CD8-positive, alpha-beta memory T cell (primary cell): ENCODE measurements around the gene ARGLU1. TPM values are rescaled to one million over a fixed set of nuclear protein-coding genes. Genes with fewer than 3 reads are reported as not detected.

ENCODE experiments used
- CTCF ChIA-PET: fragments of 350-600 bp; sonication (Branson Sonifier 250); formaldehyde crosslinking; loops from one replicate; lab custom pipeline; 2021; ENCODE audit warnings: antibody characterized with exemption; lab: Charles Lee
- POLR2A ChIA-PET: fragments of 350-600 bp; sonication (Branson Sonifier 250); formaldehyde crosslinking; loops from one replicate; lab custom pipeline; 2021; ENCODE audit warnings: antibody characterized with exemption; lab: Charles Lee
- DNase-seq, 5 donors: peaks; one replicate each; pipeline versions ENCODE4 v3.0.0 to v3.0.0-alpha.2; 2020 to 2022; ENCODE audit warnings: mixed read lengths in 1 of 5
- H3K27ac ChIP-seq: one replicate; pipeline ENCODE4 v1.7.0; 2013; ENCODE audit warnings: low read depth, mild to moderate bottlenecking, low read length, moderate library complexity
- H3K27me3 ChIP-seq: 2 replicates; pipeline ENCODE4 v1.7.0; 2013; ENCODE audit warnings: low read length, mild to moderate bottlenecking; ENCODE audit not compliant: insufficient read depth, poor library complexity, severe bottlenecking
- H3K36me3 ChIP-seq: 2 replicates; pipeline ENCODE4 v1.7.0; 2013; ENCODE audit warnings: mild to moderate bottlenecking, low read length, moderate library complexity; ENCODE audit not compliant: insufficient read depth
- H3K4me1 ChIP-seq: 2 replicates; pipeline ENCODE4 v1.7.0; 2013; ENCODE audit warnings: mild to moderate bottlenecking, low read length, moderate library complexity; ENCODE audit not compliant: insufficient read depth
- H3K4me3 ChIP-seq: 2 replicates; pipeline ENCODE4 v1.7.0; 2013; ENCODE audit warnings: mild to moderate bottlenecking, low read length
- H3K9me3 ChIP-seq: 2 replicates; pipeline ENCODE4 v1.7.0; 2013; ENCODE audit warnings: mild to moderate bottlenecking, low read length
- H3K27ac Mint-ChIP-seq, 8 donors: one replicate each; pipeline ENCODE4 v1.8.0; 2020 to 2021; ENCODE audit warnings: mixed read lengths in 8 of 8, mild to moderate bottlenecking in 6 of 8, inconsistent platforms in 3 of 8, moderate library complexity in 3 of 8
- H3K27me3 Mint-ChIP-seq, 2 donors: one replicate each; pipeline ENCODE4 v1.8.0; 2020 to 2021; ENCODE audit warnings: mixed read lengths in 2 of 2, mild to moderate bottlenecking in 1 of 2, moderate library complexity in 1 of 2
- H3K36me3 Mint-ChIP-seq, 3 donors: one replicate each; pipeline ENCODE4 v1.8.0; 2020 to 2021; ENCODE audit warnings: mixed read lengths in 3 of 3, inconsistent platforms in 1 of 3, mild to moderate bottlenecking in 1 of 3
- H3K4me1 Mint-ChIP-seq, 3 donors: one replicate each; pipeline ENCODE4 v1.8.0; 2020 to 2021; ENCODE audit warnings: mixed read lengths in 3 of 3, inconsistent platforms in 1 of 3, mild to moderate bottlenecking in 1 of 3
- H3K4me3 Mint-ChIP-seq, 7 donors: one replicate each; pipeline ENCODE4 v1.8.0; 2020 to 2021; ENCODE audit warnings: mixed read lengths in 7 of 7, mild to moderate bottlenecking in 6 of 7, moderate library complexity in 4 of 7, inconsistent platforms in 2 of 7
- H3K9me3 Mint-ChIP-seq, 5 donors: one replicate each; pipeline ENCODE4 v1.8.0; 2020 to 2022; ENCODE audit warnings: mixed read lengths in 5 of 5, mild to moderate bottlenecking in 3 of 5, moderate library complexity in 2 of 5, inconsistent platforms in 1 of 5
- polyA plus RNA-seq: library from polyadenylated mRNA; unstranded; fragments of 300-500 nt; fragmentation: Illumina TruSeq; gene quantifications from one replicate; pipeline ENCODE4 v1.2.3, GENCODE V29; 2021
- total RNA-seq, 2 experiments: library from RNA; stranded (reverse); gene quantifications; one replicate each; pipeline ENCODE4 v1.2.3, GENCODE V29; 2021

ARGLU1 gene
- total and polyA plus RNA-seq, 3 experiments from 2014 or later, result 39.2 to 89.0 (median 85.8) TPM

GRCh38 chr13:106581225-106581624 lies 13.3 kb upstream of the ARGLU1 start:
- H3K27me3 Mint-ChIP-seq, result peaks cover 5 to 6% of the 10 kb centered on the region in 2 donors
- peaks cover 0 to 13% (median 4%) of the 10 kb centered on the region in 3 donors for H3K36me3 Mint-ChIP-seq
- no peak overlapping the region for H3K4me3 ChIP-seq
- H3K4me1 ChIP-seq, result no peaks in the 10 kb centered on the region
- ChIA-PET POLR2A (no interaction called here), CTCF (no interaction called here)
- peaks cover 16% of the 10 kb centered on the region for H3K9me3 ChIP-seq
- no peaks in the 10 kb centered on the region for H3K27me3 ChIP-seq
- no peaks in the 10 kb centered on the region for H3K4me1 Mint-ChIP-seq
- peaks cover 7 to 18% (median 13%) of the 10 kb centered on the region in 5 donors for H3K9me3 Mint-ChIP-seq
- DNase-seq, result no peak
- H3K27ac Mint-ChIP-seq, result no peak overlapping the region
- H3K4me3 Mint-ChIP-seq, result no peak overlapping the region
- H3K27ac ChIP-seq, result no peak overlapping the region
- H3K36me3 ChIP-seq, result no peaks in the 10 kb centered on the region

- no peak overlapping the region for H3K27ac Mint-ChIP-seq
- no peaks in the 10 kb centered on the region for H3K36me3 ChIP-seq
- DNase-seq, result no peak
- POLR2A ChIA-PET, result no interaction called here
- no peak overlapping the region for H3K27ac ChIP-seq
- CTCF ChIA-PET, result no interaction called here
- no peak overlapping the region for H3K4me3 Mint-ChIP-seq
- H3K4me1 Mint-ChIP-seq, result no peaks in the 10 kb centered on the region
- H3K9me3 ChIP-seq, result no peaks in the 10 kb centered on the region
- H3K9me3 Mint-ChIP-seq, result no peaks in the 10 kb centered on the region
- no peaks in the 10 kb centered on the region for H3K27me3 Mint-ChIP-seq
- H3K36me3 Mint-ChIP-seq, result peaks cover 0 to 19% (median 5%) of the 10 kb centered on the region in 3 donors
- no peaks in the 10 kb centered on the region for H3K27me3 ChIP-seq
- H3K4me3 ChIP-seq, result no peak overlapping the region
- no peaks in the 10 kb centered on the region for H3K4me1 ChIP-seq
Measured at GRCh38 chr13:106575896-106576295, 8.0 kb upstream of the ARGLU1 start.

- Histone ChIP-seq H3K27ac (no peak overlapping the region), H3K4me1 (peaks cover 6% of the 10 kb centered on the region), H3K27me3 (no peaks in the 10 kb centered on the region), H3K4me3 (no peak overlapping the region), H3K36me3 (no peaks in the 10 kb centered on the region), H3K9me3 (no peaks in the 10 kb centered on the region)
- H3K27ac Mint-ChIP-seq, result no peak overlapping the region
- H3K4me3 Mint-ChIP-seq, result no peak overlapping the region
- no peaks in the 10 kb centered on the region for H3K27me3 Mint-ChIP-seq
- ChIA-PET CTCF (interaction anchor here (1.7 kb wide), 1 partner anchor 38 kb away, joined by 3 read pairs; the partner anchor contains the start of gene EFNB2), POLR2A (interaction anchor here (0.5 kb wide), 1 partner anchor 75 kb away, joined by 3 read pairs; no protein-coding TSS in a partner anchor)
- no peaks in the 10 kb centered on the region for H3K9me3 Mint-ChIP-seq
- peaks cover 0 to 13% (median 6%) of the 10 kb centered on the region in 3 donors for H3K4me1 Mint-ChIP-seq
- H3K36me3 Mint-ChIP-seq, result peaks cover 0 to 17% (median 5%) of the 10 kb centered on the region in 3 donors
- no peak for DNase-seq
Measured at GRCh38 chr13:106573868-106574267, 5.9 kb upstream of the ARGLU1 start.

- Mint-ChIP-seq H3K4me1 (peaks cover 4 to 17% (median 11%) of the 10 kb centered on the region in 3 donors), H3K4me3 (no peak overlapping the region), H3K36me3 (peaks cover 0 to 17% (median 5%) of the 10 kb centered on the region in 3 donors), H3K9me3 (no peaks in the 10 kb centered on the region), H3K27me3 (no peaks in the 10 kb centered on the region), H3K27ac (no peak overlapping the region)
- ChIA-PET CTCF (interaction anchor here (1.7 kb wide), 1 partner anchor 37 kb away, joined by 3 read pairs; the partner anchor contains the start of gene EFNB2), POLR2A (interaction anchor here (0.5 kb wide), 1 partner anchor 74 kb away, joined by 3 read pairs; no protein-coding TSS in a partner anchor)
- H3K27ac ChIP-seq, result no peak overlapping the region
- peaks cover 10% of the 10 kb centered on the region for H3K4me1 ChIP-seq
- H3K4me3 ChIP-seq, result no peak overlapping the region
- H3K36me3 ChIP-seq, result no peaks in the 10 kb centered on the region
- no peak for DNase-seq
- no peaks in the 10 kb centered on the region for H3K27me3 ChIP-seq
- H3K9me3 ChIP-seq, result no peaks in the 10 kb centered on the region
Measured at GRCh38 chr13:106573284-106573846, 5.4 kb upstream of the ARGLU1 start.

- CTCF ChIA-PET, result no interaction called here
- H3K4me1 ChIP-seq, result peaks cover 26% of the 10 kb centered on the region
- Mint-ChIP-seq H3K4me3 (peak overlapping the region in 4 of 7 donors; percentile 17 to 53 (median 36)), H3K9me3 (no peaks in the 10 kb centered on the region), H3K27ac (peak overlapping the region in 4 of 8 donors; percentile 64 to 73 (median 66)), H3K4me1 (peaks cover 24 to 39% (median 35%) of the 10 kb centered on the region in 3 donors), H3K27me3 (no peaks in the 10 kb centered on the region), H3K36me3 (peaks cover 5 to 15% (median 15%) of the 10 kb centered on the region in 3 donors)
- no peaks in the 10 kb centered on the region for H3K9me3 ChIP-seq
- no peaks in the 10 kb centered on the region for H3K36me3 ChIP-seq
- H3K4me3 ChIP-seq, result no peak overlapping the region
- no peaks in the 10 kb centered on the region for H3K27me3 ChIP-seq
- DNase-seq, result peak in 3 of 5 donors; percentile 43 to 72 (median 48)
- H3K27ac ChIP-seq, result no peak overlapping the region
- POLR2A ChIA-PET, result no interaction called here
Measured at GRCh38 chr13:106570299-106570852, 2.4 kb upstream of the ARGLU1 start.

GRCh38 chr13:106569233-106570095 lies 1.5 kb upstream of the ARGLU1 start:
- H3K9me3 ChIP-seq, result no peaks in the 10 kb centered on the region
- no peaks in the 10 kb centered on the region for H3K27me3 ChIP-seq
- Mint-ChIP-seq H3K9me3 (no peaks in the 10 kb centered on the region), H3K36me3 (peaks cover 5 to 15% (median 15%) of the 10 kb centered on the region in 3 donors), H3K27ac (peak overlapping the region in 1 of 8 donors; percentile 55), H3K27me3 (no peaks in the 10 kb centered on the region), H3K4me3 (no peak overlapping the region), H3K4me1 (peaks cover 33 to 49% (median 44%) of the 10 kb centered on the region in 3 donors)
- DNase-seq, result no peak
- H3K4me3 ChIP-seq, result no peak overlapping the region
- no peak overlapping the region for H3K27ac ChIP-seq
- ChIA-PET POLR2A (interaction anchor here (1.2 to 1.6 kb wide), 2 partner anchors 34 to 36 kb away, joined by 4 to 6 read pairs; partner anchors contain the start of gene EFNB2), CTCF (interaction anchor here (5.1 kb wide), 1 partner anchor 33 kb away, joined by 36 read pairs; the partner anchor contains the start of gene EFNB2)
- no peaks in the 10 kb centered on the region for H3K36me3 ChIP-seq
- H3K4me1 ChIP-seq, result peaks cover 36% of the 10 kb centered on the region

- Mint-ChIP-seq H3K27me3 (no peaks in the 10 kb centered on the region), H3K4me3 (peak overlapping the region; percentile 88 to 99 (median 98)), H3K36me3 (peaks cover 0 to 15% (median 8%) of the 10 kb centered on the region in 3 donors), H3K27ac (peak overlapping the region; percentile 87 to 98 (median 97)), H3K4me1 (peaks cover 43 to 59% (median 54%) of the 10 kb centered on the region in 3 donors), H3K9me3 (no peaks in the 10 kb centered on the region)
- Histone ChIP-seq H3K27me3 (no peaks in the 10 kb centered on the region), H3K9me3 (no peaks in the 10 kb centered on the region), H3K36me3 (no peaks in the 10 kb centered on the region), H3K4me3 (peak overlapping the region; percentile 75), H3K4me1 (peaks cover 46% of the 10 kb centered on the region), H3K27ac (peak overlapping the region; percentile 93)
- no peak for DNase-seq
- ChIA-PET POLR2A (interaction anchor here (0.8 to 1.6 kb wide), 3 partner anchors 33 to 1428 kb away, joined by 3 to 6 read pairs (median 4); partner anchors contain the start of gene EFNB2), CTCF (interaction anchor here (5.1 kb wide), 1 partner anchor 32 kb away, joined by 36 read pairs; the partner anchor contains the start of gene EFNB2)
Measured at GRCh38 chr13:106568299-106569003, 514 bp upstream of the ARGLU1 start.
